Cardiac muscle cell (in vitro differentiated cells and primary cell): ENCODE data around the gene SHISAL1. TPM values are rescaled to one million over a fixed set of nuclear protein-coding genes. Genes with fewer than 3 reads are reported as not detected.

Experiments used
- DNase-seq, 2 donors: peaks; one replicate each; pipeline versions ENCODE4 v3.0.0 to v3.0.0-alpha.2; 2010 to 2017; ENCODE audit warnings: low read depth in 1 of 2, low spot score in 1 of 2
- H3K27ac ChIP-seq: fragments of 200-600 bp; sonication (generic); 2 replicates; pipeline ENCODE4 v1.5.1; 2016
- H3K27me3 ChIP-seq: fragments of 200-600 bp; sonication (generic); 2 replicates; pipeline ENCODE4 v1.6.0; 2016; ENCODE audit warnings: control low read depth
- H3K36me3 ChIP-seq: fragments of 200-600 bp; sonication (generic); 2 replicates; pipeline ENCODE4 v1.5.1; 2016; ENCODE audit warnings: control low read depth
- H3K4me1 ChIP-seq: fragments of 200-600 bp; sonication (generic); 2 replicates; pipeline ENCODE4 v1.8.1; 2017; ENCODE audit warnings: low read depth, mild to moderate bottlenecking, mixed run types
- H3K4me3 ChIP-seq: fragments of 200-600 bp; sonication (generic); 2 replicates; pipeline ENCODE4 v1.5.1; 2016; ENCODE audit warnings: mild to moderate bottlenecking
- H3K9me3 ChIP-seq: fragments of 200-600 bp; sonication (generic); 2 replicates; pipeline ENCODE4 v1.5.1; 2017; ENCODE audit warnings: low read depth, mild to moderate bottlenecking, control low read depth
- CTCF ChIP-seq: IDR thresholded peaks from 2 replicates; pipeline ENCODE4 v1.5.1; 2012; ENCODE audit warnings: low read depth, mild to moderate bottlenecking, low read length
- polyA plus RNA-seq: library from polyadenylated mRNA; unstranded; fragments of >200 nt; fragmentation: Nextera tagmentation; extraction: Ambion mirVana; gene quantifications from 2 replicates; pipeline ENCODE4 v1.2.1, GENCODE V29; 2016
- total RNA-seq: library from RNA; depleted of rRNA; stranded (reverse); fragments of >200 nt; gene quantifications from 2 replicates; pipeline ENCODE4 v1.2.3, GENCODE V29; 2016

Gene SHISAL1
- total and polyA plus RNA-seq, 2 experiments from 2014 or later = 0.40 to 2.8 TPM

GRCh38 chr22:44273175-44273574 is 39.6 kb downstream of the SHISAL1 start:
- Histone ChIP-seq H3K27ac (no peak overlapping the region), H3K36me3 (no peaks in the 10 kb centered on the region), H3K27me3 (no peaks in the 10 kb centered on the region), H3K9me3 (no peaks in the 10 kb centered on the region), H3K4me1 (no peaks in the 10 kb centered on the region), H3K4me3 (no peak overlapping the region)
- DNase-seq = no peak
- TF ChIP-seq CTCF = no peak

- Histone ChIP-seq H3K27ac (no peak overlapping the region), H3K9me3 (no peaks in the 10 kb centered on the region), H3K4me1 (no peaks in the 10 kb centered on the region), H3K36me3 (no peaks in the 10 kb centered on the region), H3K4me3 (no peak overlapping the region), H3K27me3 (no peaks in the 10 kb centered on the region)
- TF ChIP-seq CTCF = no peak
- no peak for DNase-seq
These were observed 40.4 kb downstream of the SHISAL1 start for GRCh38 chr22:44272401-44272771.

- H3K36me3 ChIP-seq = no peaks in the 10 kb centered on the region
- TF ChIP-seq CTCF = no peak
- no peak overlapping the region for H3K4me3 ChIP-seq
- no peak overlapping the region for H3K27ac ChIP-seq
- no peaks in the 10 kb centered on the region for H3K4me1 ChIP-seq
- H3K27me3 ChIP-seq = no peaks in the 10 kb centered on the region
- no peaks in the 10 kb centered on the region for H3K9me3 ChIP-seq
- no peak for DNase-seq
These were observed 40.9 kb downstream of the SHISAL1 start for GRCh38 chr22:44271732-44272400.

- H3K27ac ChIP-seq = no peak overlapping the region
- no peak for TF ChIP-seq CTCF
These were observed 41.7 kb downstream of the SHISAL1 start for GRCh38 chr22:44271010-44271500.

GRCh38 chr22:44270556-44270880 is 42.2 kb downstream of the SHISAL1 start:
- Histone ChIP-seq H3K36me3 (no peaks in the 10 kb centered on the region), H3K27me3 (no peaks in the 10 kb centered on the region), H3K4me3 (no peak overlapping the region), H3K4me1 (no peaks in the 10 kb centered on the region), H3K27ac (no peak overlapping the region), H3K9me3 (no peaks in the 10 kb centered on the region)
- no peak for TF ChIP-seq CTCF
- no peak for DNase-seq

More at GRCh38 chr22:44271010-44271500, 41.7 kb downstream of the SHISAL1 start:
- no peaks in the 10 kb centered on the region for H3K36me3 ChIP-seq
- no peak overlapping the region for H3K4me3 ChIP-seq
- no peaks in the 10 kb centered on the region for H3K27me3 ChIP-seq
- DNase-seq = no peak
- no peaks in the 10 kb centered on the region for H3K9me3 ChIP-seq
- no peaks in the 10 kb centered on the region for H3K4me1 ChIP-seq
